ENCODE data around the gene PNPLA8. TPM values are rescaled to one million over a fixed set of nuclear protein-coding genes. Genes with fewer than 3 reads are reported as not detected.
A peak's percentile ranks its signal among the peaks of the same experiment; 100 is the strongest.

PNPLA8 gene
- total RNA-seq, 1 donor from 2014 or later: 33.4 TPM

DNA sequence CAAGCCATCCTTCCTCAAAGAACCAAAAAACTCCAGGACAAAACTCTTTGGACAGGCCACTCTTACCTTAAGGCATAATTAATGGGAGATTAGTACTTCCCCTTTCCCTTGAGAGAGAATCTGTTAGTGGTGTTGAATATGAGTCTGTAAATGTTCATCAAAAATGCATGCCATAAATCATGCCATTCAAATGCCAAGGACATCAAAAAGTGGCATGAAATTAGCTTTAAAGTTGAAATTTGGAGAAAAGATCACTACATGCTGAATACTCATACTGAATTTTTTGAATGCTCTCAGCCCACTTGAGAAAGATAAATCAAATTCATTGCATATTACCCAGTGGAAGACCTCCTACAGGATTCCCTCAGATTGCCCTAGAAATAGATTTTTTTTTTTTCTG lies 76.4 kb downstream of the PNPLA8 start:
- no peak overlapping the region for H2AFZ ChIP-seq (replicated peaks)
- peak overlapping the region; percentile 85 for H3K4me3 Mint-ChIP-seq
- no peaks in the 10 kb centered on the region for H3K9me3 ChIP-seq (ENCODE audit: low read depth)
- H3K27me3 ChIP-seq: peaks cover 14% of the 10 kb centered on the region
- peaks cover 2% of the 10 kb centered on the region for H3K27me3 Mint-ChIP-seq (ENCODE audit: insufficient read depth, low read depth)
- no peaks in the 10 kb centered on the region for H3K9me3 Mint-ChIP-seq
- no peaks in the 10 kb centered on the region for H3K36me3 ChIP-seq
- peaks cover 44% of the 10 kb centered on the region for H3K4me1 Mint-ChIP-seq
- H3K27ac ChIP-seq: peak overlapping the region; percentile 77
- peak overlapping the region; percentile 99 for H3K27ac Mint-ChIP-seq
- no peak for DNase-seq (ENCODE audit: low spot score)
- H3K4me1 ChIP-seq: peaks cover 41% of the 10 kb centered on the region
- H3K36me3 Mint-ChIP-seq: no peaks in the 10 kb centered on the region
- H3K79me2 ChIP-seq (ENCODE audit: low read depth): peaks cover 63% of the 10 kb centered on the region
- peak overlapping the region; percentile 71 for H3K4me2 ChIP-seq
- H4K20me1 ChIP-seq (ENCODE audit: low read depth): peaks cover 27% of the 10 kb centered on the region
- peaks cover 33% of the 10 kb centered on the region for H3F3A ChIP-seq (ENCODE audit: low read depth)
- TF ChIP-seq EZH2 (IDR thresholded peaks at IDR 0.05): no peak
- no peak overlapping the region for H3K9ac ChIP-seq
- H3K4me3 ChIP-seq: peak overlapping the region; percentile 34

- Histone ChIP-seq H3K36me3 (no peaks in the 10 kb centered on the region), H2AFZ (replicated peaks) (peak overlapping the region; percentile 23), H3K79me2 (ENCODE audit: low read depth) (peaks cover 56% of the 10 kb centered on the region), H4K20me1 (ENCODE audit: low read depth) (peaks cover 21% of the 10 kb centered on the region), H3K4me1 (peaks cover 35% of the 10 kb centered on the region), H3K27me3 (peaks cover 8% of the 10 kb centered on the region), H3K27ac (peak overlapping the region; percentile 77), H3K9ac (no peak overlapping the region), H3K4me3 (peak overlapping the region; percentile 34), H3F3A (ENCODE audit: low read depth) (peaks cover 27% of the 10 kb centered on the region), H3K9me3 (ENCODE audit: low read depth) (no peaks in the 10 kb centered on the region), H3K4me2 (peak overlapping the region; percentile 71)
- TF ChIP-seq EZH2 (IDR thresholded peaks at IDR 0.05) (no peak), CTCF (IDR thresholded peaks at IDR 0.05) (no peak), EZH2phosphoT487 (IDR thresholded peaks at IDR 0.05) (no peak)
- H3K4me3 Mint-ChIP-seq: peak overlapping the region; percentile 85
- peak overlapping the region; percentile 99 for H3K27ac Mint-ChIP-seq
- peak; percentile 88 for DNase-seq (ENCODE audit: low spot score)
- H3K9me3 Mint-ChIP-seq: no peaks in the 10 kb centered on the region
- H3K4me1 Mint-ChIP-seq: peaks cover 39% of the 10 kb centered on the region
- H3K36me3 Mint-ChIP-seq: no peaks in the 10 kb centered on the region
- no peaks in the 10 kb centered on the region for H3K27me3 Mint-ChIP-seq (ENCODE audit: insufficient read depth, low read depth)
Measured at GRCh38 chr7:108448584-108449505, 77.1 kb downstream of the PNPLA8 start.

DNA sequence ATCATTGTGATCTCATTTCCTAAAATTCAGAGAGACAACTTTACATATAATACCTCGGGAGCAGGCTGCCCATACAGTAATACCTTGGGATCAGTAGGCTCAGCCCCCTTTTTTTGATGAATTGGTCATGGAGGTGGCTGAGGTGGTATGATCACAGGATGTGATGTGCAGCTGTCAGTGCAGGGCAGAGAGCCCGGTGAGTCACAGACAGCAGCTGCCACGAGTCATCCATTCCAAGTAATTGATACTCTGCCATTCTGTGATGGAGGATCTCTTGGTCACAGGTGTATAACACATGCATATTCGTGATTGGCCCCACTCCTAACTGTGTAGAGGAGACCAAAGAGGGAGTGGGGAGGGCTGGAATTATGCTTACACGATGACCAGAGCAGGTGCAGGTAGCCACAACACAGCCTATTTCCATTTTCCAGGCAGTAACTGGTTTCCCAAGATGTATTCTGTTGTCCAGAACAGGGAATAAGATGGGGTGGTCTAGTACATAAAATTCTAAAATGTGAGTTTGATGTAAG lies 83.8 kb downstream of the PNPLA8 start:
- Histone ChIP-seq H3K9ac (no peak overlapping the region), H3K79me2 (ENCODE audit: low read depth) (no peaks in the 10 kb centered on the region), H3K27ac (no peak overlapping the region), H3F3A (ENCODE audit: low read depth) (peaks cover 6% of the 10 kb centered on the region), H3K4me1 (peaks cover 11% of the 10 kb centered on the region), H3K4me2 (no peak overlapping the region), H2AFZ (replicated peaks) (no peak overlapping the region), H4K20me1 (ENCODE audit: low read depth) (no peaks in the 10 kb centered on the region), H3K9me3 (ENCODE audit: low read depth) (peaks cover 6% of the 10 kb centered on the region), H3K27me3 (no peaks in the 10 kb centered on the region), H3K4me3 (no peak overlapping the region), H3K36me3 (no peaks in the 10 kb centered on the region)
- H3K4me3 Mint-ChIP-seq: no peak overlapping the region
- no peak for TF ChIP-seq EZH2 (IDR thresholded peaks at IDR 0.05)
- TF ChIP-seq EZH2phosphoT487 (IDR thresholded peaks at IDR 0.05): no peak
- no peak for TF ChIP-seq CTCF (IDR thresholded peaks at IDR 0.05)
- no peak overlapping the region for H3K27ac Mint-ChIP-seq
- H3K9me3 Mint-ChIP-seq: peaks cover 3% of the 10 kb centered on the region
- no peaks in the 10 kb centered on the region for H3K36me3 Mint-ChIP-seq
- H3K4me1 Mint-ChIP-seq: peaks cover 2% of the 10 kb centered on the region
- H3K27me3 Mint-ChIP-seq (ENCODE audit: insufficient read depth, low read depth): no peaks in the 10 kb centered on the region
- DNase-seq (ENCODE audit: low spot score): no peak

Data from neural progenitor cell (in vitro differentiated cells).